Measurements from ENCODE around the gene ARHGEF26.

DNA sequence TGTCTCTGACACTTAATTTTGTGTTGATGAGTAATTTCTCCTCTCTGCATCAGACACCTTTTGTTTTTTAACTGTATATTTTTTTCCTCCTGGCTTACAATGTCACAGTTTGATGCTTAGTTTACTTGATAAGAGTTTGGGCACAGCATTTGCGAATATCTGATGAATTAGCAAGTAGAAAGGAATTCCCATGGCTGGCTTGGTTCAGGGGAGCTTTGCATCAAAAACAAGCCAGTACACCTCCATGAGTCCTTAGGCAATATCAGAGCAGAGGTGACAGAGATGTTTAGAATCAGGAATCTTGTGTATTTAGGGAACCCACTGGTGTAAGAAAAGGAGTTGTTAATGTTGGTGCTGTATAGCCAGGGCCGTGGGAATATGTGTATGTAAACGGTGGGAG is 9.3 kb downstream of the ARHGEF26 start:
- TF ChIP-seq, protein P1, sequence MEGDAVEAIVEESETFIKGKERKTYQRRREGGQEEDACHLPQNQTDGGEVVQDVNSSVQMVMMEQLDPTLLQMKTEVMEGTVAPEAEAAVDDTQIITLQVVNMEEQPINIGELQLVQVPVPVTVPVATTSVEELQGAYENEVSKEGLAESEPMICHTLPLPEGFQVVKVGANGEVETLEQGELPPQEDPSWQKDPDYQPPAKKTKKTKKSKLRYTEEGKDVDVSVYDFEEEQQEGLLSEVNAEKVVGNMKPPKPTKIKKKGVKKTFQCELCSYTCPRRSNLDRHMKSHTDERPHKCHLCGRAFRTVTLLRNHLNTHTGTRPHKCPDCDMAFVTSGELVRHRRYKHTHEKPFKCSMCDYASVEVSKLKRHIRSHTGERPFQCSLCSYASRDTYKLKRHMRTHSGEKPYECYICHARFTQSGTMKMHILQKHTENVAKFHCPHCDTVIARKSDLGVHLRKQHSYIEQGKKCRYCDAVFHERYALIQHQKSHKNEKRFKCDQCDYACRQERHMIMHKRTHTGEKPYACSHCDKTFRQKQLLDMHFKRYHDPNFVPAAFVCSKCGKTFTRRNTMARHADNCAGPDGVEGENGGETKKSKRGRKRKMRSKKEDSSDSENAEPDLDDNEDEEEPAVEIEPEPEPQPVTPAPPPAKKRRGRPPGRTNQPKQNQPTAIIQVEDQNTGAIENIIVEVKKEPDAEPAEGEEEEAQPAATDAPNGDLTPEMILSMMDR (IDR thresholded peaks at IDR 0.05), result no peak
- no peak for TF ChIP-seq POLR2A (IDR thresholded peaks at IDR 0.05)
